HPDE6-E6E7 (cell line): ENCODE results near the gene UCN.

Experiments used
- DNase-seq: peaks from one replicate; pipeline ENCODE4 v3.0.0; 2011; ENCODE audit warnings: missing footprints; ENCODE audit errors: extremely low spot score

Gene UCN

DNA sequence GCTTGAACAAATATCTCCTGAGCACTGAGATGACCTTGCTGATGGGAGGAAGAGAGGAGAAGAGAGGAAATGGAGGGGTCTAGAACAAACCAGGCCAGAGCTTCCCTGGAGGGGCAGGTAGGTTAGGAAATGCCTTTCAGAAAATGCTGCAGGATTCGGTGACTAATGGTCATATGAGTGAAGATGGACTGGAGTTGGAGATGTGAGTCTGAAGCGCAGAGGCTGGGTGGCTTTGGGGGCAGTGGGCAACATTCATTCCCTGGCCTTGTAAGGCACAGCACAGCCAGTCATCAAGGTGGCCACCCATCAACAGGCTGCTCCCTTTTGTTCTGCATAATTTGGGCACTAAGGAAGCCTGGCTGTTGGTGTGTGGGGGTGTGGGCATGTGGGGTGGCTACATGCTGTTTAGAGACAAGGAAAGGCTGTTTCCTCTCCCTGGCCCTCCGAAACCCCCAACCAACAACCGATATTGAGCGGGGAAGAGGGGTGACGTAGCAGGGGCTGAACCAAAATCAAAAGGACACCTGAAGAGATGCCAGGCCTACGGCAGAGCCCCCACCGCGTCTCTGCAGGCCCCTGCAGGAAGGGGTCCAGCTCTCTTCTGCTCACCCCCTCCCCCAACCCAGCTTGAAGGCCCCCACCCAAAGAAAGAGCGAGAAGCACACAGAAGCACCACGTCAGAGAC is 46.9 kb downstream of the UCN start:
- DNase-seq: no peak

DNA sequence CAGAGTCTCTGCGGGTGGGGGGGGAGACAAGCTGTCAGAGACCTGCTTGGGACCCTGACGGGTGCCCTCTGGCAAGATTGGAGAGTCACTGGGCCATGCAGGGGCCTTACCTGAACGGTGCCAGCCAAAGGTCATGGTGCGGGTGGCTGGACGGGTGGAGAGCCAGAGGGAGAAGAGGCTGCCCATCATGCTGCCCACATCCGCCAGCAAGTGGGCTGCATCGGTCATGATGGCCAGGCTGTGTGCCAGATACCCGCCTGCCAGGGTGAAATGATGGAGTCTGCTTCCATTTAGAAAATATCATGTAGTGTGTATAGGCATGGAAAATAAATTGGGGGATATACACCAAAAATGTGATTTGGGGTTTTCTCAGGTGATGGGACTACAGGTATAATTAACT is 50.2 kb downstream of the UCN start:
- DNase-seq: no peak
